Activated CD4-positive, alpha-beta T cell treated with anti-CD3 and anti-CD28 coated beads, Interleukin-2, amount 50 U/mL, for 4 hours (primary cell): ENCODE data around the gene DRD4.
"Not testable (repeated sequence)": the region's sequence is repeated elsewhere in the genome, so short reads cannot be mapped to it uniquely, and the experiment has no call there.

Source experiments
- DNase-seq, 2 experiments: peaks; one replicate each; pipeline ENCODE4 v3.0.0-alpha.2; 2020

Gene DRD4

DNA sequence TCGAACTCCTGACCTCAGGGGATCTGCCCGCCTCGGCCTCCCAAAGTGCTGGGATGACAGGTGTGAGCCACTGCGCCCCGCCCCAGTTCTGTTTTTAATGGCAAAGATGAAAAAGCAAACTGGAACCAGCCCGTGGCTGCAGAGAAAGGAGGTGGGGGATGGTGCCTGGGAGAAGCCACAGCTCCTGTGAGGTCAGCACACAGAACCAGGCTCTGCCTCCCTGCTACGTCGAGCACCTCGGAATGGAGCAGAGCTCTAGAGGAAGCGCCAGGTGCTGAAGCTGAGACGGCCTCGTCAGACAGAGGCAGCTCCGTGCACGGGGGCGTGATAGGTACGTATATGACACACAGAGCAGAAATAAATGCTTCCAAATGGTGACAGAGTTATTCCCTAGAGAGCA, 8.5 kb downstream of the DRD4 start:
- no peak for DNase-seq

DNA sequence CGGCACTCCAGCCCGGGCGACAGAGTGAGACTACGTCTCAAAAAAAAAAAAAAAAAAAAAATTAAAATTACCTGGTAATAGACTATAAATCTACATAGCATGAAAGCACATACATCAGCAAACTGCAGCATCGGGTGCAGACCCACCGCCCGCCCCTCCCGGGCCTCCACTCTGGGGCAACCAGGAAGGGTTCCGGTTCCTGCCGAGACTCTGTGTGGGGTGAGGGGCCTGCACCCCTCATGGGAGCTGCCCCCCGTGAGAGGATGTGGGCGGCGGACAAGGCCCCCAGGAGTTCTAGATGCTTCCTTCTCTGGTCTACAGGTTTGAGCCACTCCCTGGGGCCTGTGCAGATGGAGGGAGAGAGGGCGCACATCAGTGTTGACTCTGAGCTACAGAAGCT, 9.1 kb downstream of the DRD4 start:
- no peak for DNase-seq

- not testable (repeated sequence) for DNase-seq
Observed at GRCh38 chr11:647672-648158, 10.6 kb downstream of the DRD4 start.

- no peak for DNase-seq
Observed at GRCh38 chr11:650482-650881, 13.4 kb downstream of the DRD4 start.

DNA sequence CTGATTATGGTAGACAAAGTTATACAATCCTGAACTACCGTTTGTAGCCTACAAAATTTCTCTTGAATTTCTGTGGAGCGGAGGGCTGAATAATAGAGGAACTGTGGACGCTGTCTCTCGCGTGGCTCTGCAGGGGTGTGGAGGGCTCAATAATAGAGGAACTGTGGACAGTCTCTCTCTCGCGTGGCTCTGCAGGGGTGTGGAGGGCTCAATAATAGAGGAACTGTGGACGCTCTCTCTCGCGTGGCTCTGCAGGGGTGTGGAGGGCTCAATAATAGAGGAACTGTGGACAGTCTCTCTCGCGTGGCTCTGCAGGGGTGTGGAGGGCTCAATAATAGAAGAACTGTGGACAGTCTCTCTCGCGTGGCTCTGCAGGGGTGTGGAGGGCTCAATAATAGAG, 16.1 kb downstream of the DRD4 start:
- not testable (repeated sequence) for DNase-seq

GRCh38 chr11:653837-654236, 16.8 kb downstream of the DRD4 start:
- DNase-seq: no peak

GRCh38 chr11:654444-654843, 17.4 kb downstream of the DRD4 start:
- not testable (repeated sequence) for DNase-seq

DNA sequence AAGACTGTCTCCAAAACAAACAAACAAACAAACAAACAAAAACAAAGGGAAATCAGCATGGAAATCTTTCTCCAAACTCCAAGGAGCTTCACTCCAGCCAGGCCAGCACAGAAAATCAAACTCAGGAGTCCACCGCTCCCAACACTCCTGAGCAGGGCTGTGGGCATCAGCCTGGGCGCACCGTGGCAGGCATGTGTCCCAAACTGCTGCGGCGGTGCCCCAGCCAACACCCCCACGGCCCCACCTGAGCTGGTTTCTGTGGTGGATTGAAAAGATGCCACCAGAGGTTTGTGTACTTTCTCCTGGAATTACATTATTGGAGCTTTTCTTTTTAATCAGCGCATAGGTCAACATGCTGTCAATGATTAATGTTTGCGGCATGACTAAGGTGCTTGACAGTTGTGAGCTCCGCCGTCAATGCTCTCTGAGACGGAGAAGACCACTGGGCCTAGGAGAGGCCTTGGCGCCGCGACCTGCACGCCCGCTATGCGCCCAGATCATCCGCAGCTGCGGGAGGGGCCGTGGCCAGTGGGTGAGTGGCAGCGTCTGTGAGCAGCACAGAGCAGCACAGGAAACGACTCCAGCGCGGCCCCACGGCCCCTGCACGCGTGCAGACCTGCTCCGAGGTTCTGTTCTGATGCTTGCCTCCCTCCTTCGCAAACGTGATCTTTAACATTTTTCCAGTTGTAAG, 18.1 kb downstream of the DRD4 start:
- no peak for DNase-seq

DNA sequence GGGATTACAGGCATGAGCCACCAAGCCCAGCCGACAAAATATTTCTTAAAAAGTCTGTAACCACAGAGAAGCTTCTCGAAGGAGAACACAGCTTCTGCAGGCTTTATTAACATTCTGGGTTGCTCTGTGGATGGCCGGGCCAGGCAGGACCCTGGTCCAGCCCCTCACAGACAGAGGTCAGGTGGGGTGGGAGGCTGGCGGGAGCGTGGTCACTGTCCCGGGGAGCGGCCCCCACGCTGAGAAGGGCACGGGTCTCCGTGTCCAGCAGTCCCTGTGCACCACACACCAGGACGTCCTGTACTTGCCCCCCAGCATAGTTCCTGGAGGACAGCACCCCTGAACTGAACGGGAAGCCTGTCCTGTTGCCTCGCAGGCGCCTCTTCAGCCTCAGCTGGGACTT, 19.4 kb downstream of the DRD4 start:
- DNase-seq: no peak

- no peak for DNase-seq
Observed at GRCh38 chr11:656866-657265, 19.8 kb downstream of the DRD4 start.

- no peak for DNase-seq
Observed at GRCh38 chr11:657691-658126, 20.6 kb downstream of the DRD4 start.

GRCh38 chr11:659532-660085, 22.5 kb downstream of the DRD4 start:
- DNase-seq: no peak

DNA sequence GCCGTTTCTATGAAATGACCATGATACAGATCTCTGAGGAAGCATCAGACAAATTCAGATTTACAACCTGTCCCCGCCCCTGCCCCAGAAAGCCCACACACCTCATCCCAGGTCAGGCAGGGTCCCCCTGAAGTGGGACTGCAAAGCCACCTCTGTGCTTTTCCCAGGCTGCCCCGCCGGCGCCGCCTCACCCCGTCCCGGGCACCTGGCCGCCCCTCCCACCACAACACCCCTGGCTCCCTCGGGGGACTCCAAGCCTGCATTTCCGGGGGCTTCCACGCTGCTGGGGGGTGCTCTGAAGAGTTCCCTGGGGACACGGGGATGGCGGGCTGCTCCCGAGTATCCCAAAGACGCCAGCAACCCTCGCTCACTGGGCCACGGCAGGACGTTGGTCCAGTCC, 23.2 kb downstream of the DRD4 start:
- no peak for DNase-seq

GRCh38 chr11:660681-661444, 23.8 kb downstream of the DRD4 start:
- DNase-seq: no peak

DNA sequence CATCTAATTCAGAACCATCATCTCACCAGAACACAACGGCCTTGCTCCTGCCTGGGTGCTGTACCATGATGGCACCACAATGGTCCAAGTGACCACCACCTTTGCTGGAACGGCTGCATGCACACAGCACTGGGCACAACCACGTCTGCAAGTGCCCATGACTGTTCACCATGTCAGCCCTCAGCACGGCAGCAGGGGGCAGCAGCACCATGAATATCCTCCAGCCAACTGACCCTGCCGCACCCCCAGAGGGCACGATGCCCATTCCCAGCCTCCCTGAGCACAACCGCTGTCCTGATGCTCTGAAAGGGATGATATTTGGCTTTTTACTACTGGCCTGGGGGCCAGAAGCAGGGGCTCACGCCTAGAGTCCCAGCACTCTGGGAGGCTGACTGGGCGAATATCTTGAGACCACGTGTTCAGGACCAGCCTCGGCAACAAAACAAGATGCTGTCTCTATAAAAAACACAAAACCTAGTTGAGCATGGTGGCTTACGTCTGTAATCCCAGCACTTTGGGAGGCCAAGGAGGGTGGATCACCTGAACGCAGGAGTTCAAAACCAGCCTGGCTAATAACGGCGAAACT, 25.7 kb downstream of the DRD4 start:
- DNase-seq: peak; percentile 16 to 24

DNA sequence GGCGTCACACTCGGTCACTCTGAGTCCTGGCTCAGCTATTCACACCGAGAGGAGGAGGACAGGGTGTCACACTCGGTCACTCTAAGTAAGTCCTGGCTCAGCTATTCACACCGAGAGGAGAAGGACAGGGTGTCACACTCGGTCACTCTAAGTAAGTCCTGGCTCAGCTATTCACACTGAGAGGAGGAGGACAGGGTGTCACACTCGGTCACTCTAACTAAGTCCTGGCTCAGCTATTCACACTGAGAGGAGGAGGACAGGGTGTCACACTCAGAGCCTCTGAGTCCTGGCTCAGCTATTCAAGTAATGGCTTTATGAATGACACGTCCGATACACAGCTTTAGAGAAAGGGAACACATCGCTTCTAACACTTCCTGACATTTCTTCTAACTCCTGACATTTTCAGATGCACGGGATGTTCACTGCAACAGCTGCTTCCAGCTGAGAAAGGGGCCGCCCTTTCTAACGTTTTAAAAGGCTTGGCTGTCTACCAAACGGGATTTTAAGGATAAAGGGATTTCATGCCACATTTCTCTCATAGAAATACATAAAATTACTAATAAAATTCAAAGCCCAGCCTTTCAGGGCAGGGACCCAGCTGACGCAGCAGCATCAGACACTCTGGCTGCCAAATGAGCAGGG, 28.1 kb downstream of the DRD4 start:
- no peak for DNase-seq

GRCh38 chr11:665704-666281, 28.7 kb downstream of the DRD4 start:
- DNase-seq: no peak

DNA sequence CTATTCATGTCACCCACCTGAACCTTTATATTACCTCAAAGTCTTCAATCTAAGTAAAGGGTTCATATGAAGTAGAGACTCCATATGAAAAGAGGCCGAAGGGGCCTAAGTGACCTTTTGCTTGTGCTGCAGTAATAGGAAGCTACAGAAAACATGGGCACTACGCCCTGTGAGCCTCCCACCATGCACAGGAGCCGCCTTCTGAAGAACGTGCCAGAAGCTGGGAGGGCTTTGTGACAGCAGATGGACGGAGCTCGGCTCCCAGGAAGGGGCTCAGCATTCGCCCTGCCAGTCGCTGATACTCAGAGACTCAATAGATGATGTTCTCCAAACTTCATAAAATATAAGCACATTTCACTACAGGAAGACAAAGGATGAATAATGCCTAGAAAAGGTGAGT, 36.8 kb downstream of the DRD4 start:
- no peak for DNase-seq

DNA sequence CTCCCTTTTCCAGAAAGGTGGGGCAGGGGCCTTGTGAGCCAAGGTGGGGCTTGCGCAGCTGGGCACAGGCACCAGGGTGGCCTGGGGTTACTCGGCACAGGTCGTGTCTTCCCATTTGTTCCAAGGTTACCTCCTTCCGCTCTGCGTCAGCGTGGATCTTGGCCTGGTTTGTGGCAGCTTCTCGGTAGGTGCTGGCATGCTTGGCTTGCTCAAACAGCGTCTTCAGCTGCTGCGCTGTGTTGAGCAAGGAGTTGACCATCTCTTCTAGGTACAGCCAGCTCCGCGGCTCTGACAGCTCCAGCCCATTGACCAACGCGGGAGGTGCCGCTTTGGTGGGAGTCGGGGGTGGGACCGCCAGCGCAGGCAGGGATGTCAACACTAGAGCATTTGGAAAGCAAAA, 37.3 kb downstream of the DRD4 start:
- DNase-seq: no peak

DNA sequence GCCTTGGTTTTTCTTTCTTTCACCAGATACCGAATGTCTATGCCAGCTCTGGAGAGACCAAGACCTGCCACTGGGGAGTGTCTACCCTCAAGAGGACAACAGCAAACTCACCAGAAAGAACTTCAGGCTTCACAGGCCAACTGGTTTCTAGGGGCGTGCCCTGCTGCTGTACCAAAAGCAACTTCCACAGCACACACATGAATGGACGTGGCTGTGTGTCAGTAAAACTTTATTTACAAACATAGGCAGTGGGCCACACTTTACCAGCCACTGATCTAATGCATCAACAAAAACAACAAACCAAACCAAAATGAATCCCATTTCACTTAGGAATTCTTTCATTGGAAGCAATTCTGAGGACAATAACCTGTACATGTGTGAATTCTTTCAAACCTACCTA, 41.2 kb downstream of the DRD4 start:
- DNase-seq: no peak

- no peak for DNase-seq
Observed at GRCh38 chr11:679271-680207, 42.5 kb downstream of the DRD4 start.

DNA sequence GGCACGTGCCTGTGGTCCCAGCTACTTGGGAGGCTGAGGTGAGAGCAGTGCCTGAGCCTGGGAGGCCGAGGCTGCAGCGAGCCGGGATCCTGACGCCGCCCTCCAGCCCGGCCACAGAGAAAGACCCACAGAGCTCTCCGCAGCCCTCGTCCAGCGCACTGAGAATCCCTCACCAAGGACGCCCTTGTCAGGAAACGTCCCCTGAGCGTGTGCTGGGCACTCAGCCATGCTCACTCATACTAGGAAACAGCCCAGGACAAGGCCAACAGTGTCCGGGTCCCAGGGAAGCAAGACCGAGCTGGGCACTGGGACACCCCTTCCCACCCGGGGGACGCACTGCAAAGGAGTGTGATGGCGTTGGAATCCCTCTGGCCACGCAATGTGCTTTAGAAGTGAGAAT, 43.4 kb downstream of the DRD4 start:
- no peak for DNase-seq
